Measurements from ENCODE around the gene UNKL.
"Not testable (repeated sequence)": the region's sequence is repeated elsewhere in the genome, so short reads cannot be mapped to it uniquely, and the experiment has no call there.

UNKL gene

DNA sequence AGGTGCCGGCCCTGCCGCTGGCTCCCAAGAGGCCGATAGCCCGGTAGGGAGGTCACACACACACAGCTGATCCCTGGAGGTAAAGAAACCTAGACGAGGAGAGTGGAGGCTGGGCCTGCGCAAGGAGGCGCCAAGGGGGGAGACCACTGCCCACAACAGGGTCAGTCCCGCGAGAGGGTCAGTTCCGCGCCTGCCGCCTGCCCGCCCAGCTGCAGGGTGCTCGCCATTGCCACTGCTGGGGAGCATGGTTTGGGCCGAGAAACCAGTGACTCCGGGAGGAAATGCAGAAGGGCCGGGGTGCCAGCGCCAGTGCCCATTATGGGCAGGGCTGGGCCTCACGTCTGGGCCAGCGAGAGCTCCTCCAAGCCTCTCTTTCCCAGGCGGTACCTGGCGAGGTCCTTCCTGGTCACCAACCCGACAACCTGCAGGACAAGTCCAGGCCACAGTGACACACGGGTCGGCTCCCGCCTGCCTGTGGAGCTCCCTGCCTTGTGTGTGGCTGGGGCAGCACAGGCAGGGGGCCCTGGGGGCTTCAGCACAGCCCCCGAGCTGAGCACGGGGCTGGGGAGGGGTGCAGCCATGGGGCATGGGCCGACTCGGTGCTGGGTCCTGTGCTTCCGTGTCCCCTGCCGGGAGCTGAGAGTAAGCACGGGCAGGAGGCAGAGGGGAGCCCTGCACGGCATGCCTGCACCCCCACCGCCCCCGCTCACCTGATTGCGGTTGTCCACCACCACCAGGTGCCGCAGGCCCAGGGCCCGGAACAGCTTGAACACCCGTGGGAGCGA lies 32.0 kb upstream of the UNKL start:
- DNase-seq (ENCODE audit: low spot score) = no peak

DNA sequence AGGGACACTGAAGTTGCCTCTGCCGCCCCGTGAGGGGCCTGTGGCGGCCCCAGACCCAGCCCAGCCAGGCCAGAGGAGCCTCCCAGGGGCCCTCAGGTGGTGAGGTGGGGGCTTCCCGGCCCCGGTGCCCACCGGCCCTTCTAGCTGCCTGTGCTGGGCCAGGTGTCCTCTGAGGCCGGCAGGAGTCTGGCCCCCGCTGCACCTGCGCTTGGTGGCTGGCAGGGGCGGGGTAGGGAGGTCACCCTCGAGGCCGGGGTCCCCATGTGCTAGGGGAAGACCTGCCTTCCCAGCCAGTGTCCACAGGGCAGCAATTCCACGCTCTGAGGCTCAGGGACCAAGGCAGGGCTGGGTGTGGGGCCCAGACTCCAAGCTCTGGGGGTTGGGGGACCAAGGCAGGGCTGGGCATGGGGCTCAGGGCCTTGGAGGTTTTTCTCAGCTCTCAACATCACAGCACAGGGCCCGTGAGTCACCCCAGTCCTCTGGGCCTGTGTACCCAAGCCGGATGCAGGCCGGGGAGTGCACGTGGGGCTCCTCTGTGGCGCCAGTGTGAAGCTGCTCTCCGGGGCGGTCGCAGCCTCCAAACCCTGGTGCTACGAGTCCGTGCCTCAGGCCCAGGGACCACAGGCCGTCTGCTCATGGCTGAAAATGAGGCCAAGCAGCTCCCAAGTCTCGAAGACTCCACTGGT lies 31.2 kb upstream of the UNKL start:
- DNase-seq (ENCODE audit: low spot score) = no peak

DNA sequence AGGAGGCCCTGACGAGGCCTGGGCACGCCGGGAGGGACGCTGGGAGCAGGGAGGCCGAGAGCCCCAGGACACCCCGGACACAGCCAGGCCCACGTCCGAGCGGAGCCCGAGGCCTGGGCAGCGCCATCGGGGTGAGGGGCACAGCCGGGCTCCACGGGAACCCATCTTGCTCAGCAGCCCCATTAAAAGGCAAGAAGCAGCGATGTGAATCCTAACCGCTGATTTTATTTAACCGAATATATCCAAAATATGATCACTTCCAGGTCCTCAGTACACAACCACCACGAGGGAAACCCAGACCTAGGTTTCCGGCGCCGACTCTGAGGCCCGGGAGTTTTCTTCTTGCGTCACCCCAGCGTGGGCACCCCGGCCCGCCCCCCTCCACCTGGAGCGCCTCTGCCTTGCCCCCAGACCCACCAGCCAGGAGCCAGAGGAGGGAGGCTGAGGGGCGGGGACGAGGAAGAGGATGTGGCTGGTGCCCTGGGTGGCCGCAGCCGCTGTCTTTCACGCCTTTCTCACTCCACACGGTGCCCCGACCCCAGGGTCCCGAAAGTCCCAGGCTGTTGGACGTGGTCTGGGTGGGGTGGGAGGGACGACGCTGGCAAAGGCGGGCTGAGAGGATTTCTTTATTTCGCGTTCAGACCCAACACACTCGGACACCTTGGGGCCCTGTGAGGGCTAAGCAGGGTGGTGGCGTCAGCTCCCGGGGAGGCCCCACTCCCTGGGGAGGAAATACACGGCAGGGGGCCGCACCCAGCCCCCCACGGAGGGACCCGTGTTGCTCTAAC lies 30.4 kb upstream of the UNKL start:
- no peak for DNase-seq (ENCODE audit: low spot score)

DNA sequence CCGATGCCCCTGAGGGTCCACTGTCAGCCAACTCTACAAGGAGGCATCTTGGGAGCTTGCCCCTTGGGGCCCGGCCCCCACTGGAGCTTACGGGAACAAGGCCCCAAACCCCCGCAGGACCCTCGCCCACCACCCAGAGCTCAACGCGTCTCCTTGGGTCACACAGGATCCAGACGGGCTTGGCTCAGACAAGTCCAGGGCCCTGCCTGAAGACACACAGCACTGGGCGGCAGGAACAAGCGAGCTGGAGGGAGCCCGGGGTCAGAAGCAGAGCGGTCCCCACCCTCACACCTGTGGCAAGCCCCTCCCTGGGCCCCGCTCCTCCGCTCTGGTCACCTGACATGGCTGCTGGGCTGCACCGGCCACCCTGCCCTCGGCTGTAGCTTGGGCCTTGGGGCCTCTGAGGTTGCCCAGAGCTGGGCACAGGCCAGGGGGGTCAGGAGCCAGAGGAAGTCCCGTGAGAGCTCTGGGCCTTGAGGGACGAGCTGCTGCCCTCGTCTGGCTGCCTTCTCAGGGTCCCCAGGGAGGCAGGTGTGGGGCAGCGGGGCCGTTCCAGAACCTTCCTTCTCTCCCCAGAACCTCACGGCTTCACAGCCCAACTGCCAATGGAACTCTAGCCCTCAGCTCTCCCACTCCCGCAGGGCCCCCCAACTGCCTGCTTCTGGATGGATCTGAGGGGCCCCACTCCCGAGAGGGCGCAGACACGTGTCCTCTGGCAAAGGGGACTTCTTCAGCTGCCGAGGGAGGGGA lies 29.7 kb upstream of the UNKL start, which contains the start of gene CCDC154:
TSS of gene CCDC154 (minus strand) at position 577 of the 750 bp plus-strand sequence. CDS start at position 343, 234 bp downstream.
- DNase-seq (ENCODE audit: low spot score) = no peak

DNA sequence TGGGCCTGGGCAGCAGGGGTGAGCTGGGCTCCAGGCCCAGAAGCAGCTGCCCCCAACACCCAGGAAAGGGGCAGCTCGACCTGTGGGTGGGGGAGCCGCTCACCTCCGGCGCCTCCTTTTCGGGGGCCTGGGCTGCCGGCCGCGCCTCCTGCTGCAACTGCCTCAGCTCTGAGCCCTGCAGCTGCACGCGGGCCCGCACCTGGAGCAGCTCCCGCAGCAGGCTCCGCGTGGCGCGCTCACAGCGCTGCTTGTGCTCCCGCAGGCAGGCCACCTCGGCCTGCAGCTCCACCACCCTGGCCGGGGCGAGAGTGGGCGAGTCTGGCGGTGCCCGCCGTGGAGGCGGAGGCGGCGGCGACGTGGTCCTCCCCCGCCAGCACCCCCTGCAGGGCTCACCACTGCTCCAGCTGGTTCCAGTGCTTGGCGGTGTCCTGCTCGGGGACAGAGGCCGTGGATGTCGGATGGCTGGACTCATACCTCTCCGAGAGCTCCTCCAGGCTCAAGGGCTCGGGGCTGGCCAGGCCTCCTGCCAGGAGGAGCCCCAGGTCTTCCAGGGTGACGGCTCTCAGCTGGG lies 29.0 kb upstream of the UNKL start:
- no peak for DNase-seq (ENCODE audit: low spot score)

DNA sequence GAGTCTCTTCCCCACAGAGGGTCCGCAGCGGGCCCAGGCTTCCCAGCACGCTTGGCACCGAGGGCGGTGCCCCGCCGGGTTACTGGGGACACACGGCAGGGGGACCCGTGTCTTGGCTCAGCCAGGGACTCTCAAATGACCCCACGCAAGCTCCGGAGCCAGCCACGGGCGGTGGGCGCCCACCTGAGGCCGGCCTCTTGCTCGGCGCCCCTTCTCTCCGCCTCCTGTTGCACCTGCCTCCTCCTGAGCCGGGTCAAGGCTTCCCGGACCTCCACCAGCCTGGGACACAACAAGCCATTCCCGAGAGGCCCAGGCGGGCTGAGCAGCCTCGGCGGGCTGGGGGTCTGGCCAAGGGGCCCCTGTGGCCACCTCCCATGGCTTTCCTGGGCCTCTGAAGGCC lies 28.2 kb upstream of the UNKL start:
- DNase-seq (ENCODE audit: low spot score) = no peak

DNA sequence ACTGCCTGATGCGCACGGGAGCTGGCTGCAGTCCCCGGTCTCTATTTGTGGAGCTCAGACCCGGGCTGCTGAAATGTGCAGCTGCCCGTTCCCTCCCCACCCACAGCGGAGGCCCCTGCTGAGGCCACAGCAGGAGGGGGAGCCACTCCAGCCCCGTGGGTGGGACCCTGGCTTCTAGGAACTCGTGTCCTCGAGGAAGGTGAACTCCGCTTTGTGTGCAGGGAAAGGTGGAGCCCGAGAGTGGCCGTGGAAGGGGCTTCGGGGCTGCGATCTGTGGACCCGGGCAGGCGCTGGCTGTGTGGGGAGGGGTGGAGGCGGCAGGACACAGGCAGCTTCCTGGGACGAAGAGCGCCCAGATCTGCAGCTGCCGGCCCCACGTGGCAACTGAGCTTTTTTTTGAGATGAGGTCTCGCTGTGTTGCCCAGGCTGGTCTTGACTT lies 26.9 kb upstream of the UNKL start:
- no peak for DNase-seq (ENCODE audit: low spot score)

DNA sequence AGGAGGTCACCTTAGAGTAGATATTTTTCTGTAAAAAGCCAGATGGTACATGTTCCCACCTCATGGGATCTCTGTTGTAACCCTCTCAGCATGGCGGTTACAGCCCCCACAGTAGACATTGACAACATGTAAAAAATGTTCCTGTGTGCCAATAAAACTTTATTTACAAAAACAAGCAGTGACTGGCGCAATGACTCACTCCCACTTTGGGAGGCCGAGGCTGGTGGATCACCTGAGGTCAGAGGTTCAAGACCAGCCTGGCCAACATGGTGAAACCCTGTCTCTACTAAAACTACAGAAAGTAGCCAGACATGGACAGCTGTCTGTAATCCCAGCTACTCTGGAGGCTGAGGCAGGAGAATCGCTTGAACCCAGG lies 25.2 kb upstream of the UNKL start:
- not testable (repeated sequence) for DNase-seq (ENCODE audit: low spot score)

DNA sequence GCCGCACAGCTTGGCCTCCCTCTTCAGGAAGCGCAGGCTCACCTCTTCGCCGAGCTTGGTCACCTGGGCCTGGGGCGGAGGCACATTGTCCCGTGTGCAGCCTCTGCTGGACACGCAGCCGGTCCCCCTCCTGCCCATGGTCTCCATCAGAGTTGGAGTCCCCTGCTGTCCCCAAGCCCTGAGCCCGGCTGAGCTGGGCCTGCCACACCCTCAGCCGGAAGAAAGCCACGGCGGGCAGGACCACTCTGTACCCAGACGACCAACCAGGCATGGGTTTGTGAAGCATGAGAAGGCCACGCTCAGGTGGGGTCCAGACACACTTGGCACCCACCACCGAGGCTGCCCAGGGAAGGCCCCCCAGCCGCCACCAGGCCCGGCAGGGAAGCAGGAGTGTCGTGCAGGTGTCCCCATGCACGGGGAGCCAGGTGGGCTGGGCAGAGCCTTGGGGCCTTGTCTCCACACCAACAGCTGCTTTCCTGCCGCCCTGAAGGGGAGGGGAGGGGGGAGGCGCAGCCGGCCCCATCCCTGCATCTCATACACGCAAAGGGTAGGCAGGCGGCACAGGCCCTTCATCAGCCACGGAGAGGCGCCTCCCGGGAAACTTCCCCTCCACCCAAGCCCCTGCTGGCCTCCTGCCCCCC lies 24.7 kb upstream of the UNKL start:
- DNase-seq (ENCODE audit: low spot score) = no peak

DNA sequence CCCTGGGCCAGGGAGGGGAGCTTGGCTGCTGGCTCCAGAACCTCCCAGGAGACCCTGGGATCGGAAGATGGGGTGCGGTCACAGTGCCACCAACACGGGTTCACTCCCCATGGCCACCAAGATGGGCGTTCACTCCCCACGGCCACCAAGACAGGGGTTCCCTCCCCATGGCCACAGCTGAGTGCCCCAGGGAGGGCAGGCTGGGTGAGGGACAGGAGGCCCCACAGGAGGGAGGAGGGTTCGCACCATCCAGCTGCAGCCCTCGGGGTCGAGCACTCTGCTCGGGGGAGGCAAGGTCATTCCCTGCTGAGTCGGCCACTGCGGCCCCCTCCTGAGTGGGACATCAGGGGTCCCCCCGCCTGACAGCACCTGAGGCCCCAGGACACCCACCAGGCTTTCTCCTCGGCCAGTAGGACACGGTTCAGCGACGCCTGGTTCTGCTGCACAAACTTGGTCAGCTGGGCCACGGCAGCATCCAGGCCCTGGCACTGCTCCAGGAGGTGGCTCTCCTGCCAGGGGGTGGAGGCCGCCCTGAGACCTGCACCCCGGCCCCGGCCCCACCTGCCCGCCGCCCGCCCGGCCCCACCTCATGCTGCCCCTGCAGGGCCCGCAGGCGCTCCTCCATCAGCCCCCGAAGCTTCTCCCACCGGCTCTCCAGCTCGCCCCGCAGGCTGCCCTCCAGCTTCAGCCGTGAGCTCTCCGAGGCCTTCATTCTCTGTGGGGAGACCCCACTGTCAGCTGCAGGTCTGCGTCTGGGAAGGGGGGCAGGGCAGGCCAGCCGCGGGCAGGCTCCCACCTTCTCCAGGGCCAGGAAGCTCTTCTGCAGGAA lies 23.9 kb upstream of the UNKL start:
- no peak for DNase-seq (ENCODE audit: low spot score)

DNA sequence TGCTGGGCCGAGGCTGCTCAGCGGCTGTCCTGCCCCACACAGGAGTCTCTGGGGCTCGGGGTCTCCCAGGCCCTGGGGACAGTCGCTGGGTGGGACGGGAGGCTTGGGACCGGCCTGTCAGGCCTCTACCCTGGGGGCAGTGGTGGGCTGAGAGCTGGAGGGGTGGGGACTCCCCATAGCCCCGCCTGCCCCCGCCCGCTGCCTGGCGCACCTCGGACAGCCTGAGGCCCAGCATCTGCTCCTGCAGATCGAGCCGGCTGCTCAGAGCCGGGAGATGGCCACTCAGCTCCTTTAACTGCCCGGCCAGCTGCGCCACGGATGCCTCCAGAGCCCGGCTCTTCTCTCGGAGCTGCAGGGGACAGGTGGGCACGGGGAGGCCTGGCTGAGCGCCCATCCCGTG lies 23.1 kb upstream of the UNKL start:
- DNase-seq (ENCODE audit: low spot score) = no peak

DNA sequence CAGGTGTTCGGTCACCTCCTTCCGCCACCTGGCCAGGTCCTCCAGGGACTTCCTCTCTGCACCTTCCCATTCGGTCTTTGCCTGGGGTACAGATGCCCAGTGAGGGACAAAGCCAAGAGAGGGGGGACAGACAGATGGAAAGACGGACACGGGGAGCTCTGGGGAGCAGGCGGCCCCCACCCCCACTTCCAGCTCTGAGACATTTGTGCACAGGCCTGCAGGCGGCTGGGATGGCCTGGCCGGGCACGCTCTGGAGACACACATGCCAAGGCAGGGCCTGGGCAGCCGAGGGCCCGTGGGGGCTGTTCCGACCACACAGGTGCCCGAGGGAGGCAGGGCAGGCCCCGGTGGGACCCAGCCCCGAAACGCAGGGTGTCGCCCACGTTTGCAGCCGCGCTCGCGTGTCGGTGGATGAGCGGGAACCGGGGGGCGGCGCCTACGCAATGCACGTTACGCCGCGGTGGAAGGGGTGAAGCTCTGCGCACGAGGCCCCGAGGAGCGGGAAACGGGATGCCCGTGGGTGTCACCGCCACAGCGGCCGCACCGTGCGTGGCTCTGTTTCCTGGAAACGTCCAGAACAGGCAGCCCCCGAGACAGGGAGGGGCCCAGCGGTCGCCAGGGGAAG lies 22.3 kb upstream of the UNKL start:
- DNase-seq (ENCODE audit: low spot score) = no peak

DNA sequence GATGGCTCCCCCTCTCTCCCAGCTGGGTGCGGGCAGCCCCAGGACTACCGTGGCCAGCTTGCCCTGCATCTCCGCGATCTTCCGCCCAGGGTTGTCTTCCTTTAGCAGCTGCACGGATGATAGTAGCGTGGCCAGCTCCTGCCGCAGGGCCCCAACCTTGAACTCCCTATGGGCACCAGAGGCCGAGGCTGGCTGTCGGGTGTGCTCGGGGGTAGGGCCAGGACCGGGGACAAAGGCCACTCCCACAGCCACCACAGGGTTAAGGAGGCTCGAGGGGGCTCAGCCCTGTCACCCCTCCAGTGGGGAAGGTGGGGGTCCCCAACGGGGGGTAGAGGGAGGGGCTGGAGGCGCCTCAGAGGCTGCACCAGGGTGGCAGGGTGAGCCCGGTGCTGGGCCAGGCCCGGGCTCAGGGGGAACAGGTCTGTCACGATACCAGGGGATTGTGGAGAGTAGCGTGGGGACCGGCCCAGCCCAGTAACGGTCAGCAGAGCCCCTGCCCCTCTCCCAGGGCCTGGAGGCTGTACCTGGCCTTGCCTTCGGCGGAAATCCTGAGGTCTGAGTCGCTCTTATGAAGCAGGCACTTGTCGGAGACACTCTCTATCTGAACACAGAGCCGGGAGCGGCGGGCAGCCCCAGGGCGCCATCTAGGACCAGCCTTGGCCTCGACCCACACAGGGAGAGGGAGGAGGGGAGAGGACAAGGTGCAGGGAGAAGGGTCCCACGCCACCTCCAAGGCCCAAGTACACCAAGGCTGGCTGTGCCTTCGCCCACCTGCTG lies 21.6 kb upstream of the UNKL start:
- no peak for DNase-seq (ENCODE audit: low spot score)

DNA sequence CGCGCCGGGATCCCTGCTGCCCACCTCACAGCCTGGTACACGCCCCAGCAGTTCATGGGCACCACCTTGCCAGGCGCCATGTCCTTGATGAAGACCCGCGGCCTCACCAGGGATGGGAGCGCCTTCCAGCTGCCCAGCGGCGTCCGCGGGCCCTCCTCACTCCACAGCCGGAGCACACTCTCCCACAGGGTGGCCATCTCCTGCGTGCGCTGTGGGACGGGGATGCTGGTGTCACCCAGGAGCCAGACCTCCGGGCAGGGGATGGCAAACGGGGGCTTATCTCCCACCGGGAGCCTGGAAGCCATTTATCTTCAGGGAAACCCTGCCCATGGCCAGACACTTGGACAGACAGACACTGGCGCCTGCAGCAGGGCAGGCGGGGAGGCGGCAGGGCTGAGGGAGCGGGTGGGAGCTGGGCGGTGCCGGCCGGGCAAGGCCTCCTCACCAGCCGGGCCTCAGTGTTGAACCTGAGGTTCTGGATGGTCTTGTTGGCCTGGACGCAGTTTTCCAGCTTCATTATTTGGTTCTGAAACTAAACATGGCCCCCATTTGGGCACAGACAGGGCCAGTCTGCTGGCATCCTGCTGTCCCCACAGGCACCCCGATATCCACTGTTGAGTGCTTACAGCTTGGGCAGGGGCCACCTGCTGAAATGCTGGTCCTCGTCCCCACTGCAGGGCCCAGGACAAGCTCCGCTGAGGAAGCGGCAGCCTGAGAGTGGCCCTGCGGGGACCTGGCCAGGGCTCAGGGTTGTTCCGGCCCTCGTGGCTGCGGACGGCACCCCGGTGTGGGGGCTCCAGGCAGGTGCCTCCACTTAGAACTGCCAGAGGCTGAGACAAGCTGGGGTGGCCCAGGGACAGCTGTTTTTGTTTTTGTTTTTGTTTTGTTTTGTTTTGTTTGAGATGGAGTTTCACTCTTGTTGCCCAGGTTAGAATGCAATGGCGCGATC lies 20.4 kb upstream of the UNKL start:
- no peak for DNase-seq (ENCODE audit: low spot score)

DNA sequence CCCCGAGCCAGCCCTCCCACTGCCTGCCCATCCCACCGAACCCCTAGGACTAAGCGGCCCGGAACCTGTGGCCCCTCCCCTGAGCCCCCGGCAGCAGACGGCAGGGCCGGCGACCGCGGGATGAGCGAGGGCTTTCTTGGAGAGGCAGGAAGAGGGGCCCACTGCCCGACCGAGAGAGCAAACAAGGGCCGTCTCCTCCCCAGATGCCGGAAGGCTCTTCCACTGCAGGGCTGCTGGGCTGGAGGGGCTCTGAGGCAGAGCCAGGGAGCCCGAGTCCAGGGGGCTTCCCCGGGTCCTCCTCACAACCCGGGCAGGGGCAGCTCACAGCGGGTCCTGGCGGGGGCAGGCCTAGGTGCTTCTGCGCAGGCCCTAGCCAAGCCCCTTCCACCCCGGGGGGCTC lies 19.3 kb upstream of the UNKL start:
- no peak for DNase-seq (ENCODE audit: low spot score)

DNA sequence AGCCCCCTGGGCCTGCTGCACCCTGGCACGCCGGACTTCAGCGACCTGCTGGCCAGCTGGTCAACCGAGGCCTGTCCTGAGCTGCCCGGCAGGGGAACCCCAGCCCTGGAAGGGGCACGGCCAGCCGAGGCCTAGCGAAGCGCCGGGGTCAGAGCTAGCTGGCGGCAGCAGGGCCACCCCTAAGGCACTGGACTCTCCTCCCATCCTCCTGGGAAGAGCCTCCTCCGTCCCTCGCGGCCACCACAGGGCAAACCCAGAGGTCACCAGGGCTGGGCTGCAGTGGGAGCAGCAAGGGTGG lies 18.7 kb upstream of the UNKL start:
- DNase-seq (ENCODE audit: low spot score) = no peak

DNA sequence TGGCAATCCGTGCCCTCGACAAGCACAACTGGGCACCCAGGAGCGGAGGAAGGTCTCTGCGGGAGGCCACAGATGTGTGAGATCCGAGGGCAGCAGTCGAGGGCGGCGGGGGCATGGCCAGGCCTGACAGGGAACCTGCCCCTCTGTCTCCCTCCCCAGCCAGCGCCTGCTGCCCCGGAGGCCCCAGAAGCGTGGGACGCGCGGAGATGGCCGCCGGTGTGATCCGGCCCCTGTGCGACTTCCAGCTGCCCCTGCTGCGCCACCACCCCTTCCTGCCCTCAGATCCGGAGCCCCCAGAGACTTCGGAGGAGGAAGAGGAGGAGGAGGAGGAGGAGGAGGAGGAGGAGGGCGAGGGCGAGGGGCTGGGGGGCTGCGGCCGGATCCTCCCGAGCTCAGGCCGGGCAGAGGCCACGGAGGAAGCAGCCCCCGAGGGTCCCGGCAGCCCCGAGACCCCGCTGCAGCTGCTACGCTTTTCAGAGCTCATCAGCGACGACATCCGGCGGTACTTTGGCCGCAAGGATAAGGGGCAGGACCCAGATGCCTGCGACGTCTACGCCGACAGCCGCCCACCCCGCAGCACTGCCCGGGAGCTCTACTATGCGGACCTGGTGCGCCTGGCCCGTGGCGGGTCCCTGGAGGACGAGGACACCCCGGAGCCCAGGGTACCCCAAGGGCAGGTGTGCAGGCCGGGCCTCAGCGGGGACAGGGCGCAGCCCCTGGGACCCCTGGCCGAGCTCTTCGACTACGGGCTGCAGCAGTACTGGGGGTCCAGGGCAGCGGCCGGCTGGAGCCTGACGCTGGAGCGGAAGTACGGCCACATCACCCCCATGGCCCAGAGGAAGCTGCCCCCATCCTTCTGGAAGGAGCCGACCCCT lies 18.1 kb upstream of the UNKL start:
- DNase-seq (ENCODE audit: low spot score) = no peak
